DMS53 (cell line): ENCODE data around the gene CCDC122.

Experiments used
- DNase-seq: peaks from one replicate; lab custom pipeline; 2025; lab: John Stamatoyannopoulos, UW

CCDC122 gene

GRCh38 chr13:43878892-43879754 lies at the start of gene CCDC122:
CCDC122 (minus strand) TSS chr13:43879740; CDS start chr13:43869376, 10,364 bp downstream.
- peak; percentile 93 for DNase-seq

- no peak for DNase-seq
Measured at GRCh38 chr13:43924549-43925245, 45.2 kb upstream of the CCDC122 start.

DNA sequence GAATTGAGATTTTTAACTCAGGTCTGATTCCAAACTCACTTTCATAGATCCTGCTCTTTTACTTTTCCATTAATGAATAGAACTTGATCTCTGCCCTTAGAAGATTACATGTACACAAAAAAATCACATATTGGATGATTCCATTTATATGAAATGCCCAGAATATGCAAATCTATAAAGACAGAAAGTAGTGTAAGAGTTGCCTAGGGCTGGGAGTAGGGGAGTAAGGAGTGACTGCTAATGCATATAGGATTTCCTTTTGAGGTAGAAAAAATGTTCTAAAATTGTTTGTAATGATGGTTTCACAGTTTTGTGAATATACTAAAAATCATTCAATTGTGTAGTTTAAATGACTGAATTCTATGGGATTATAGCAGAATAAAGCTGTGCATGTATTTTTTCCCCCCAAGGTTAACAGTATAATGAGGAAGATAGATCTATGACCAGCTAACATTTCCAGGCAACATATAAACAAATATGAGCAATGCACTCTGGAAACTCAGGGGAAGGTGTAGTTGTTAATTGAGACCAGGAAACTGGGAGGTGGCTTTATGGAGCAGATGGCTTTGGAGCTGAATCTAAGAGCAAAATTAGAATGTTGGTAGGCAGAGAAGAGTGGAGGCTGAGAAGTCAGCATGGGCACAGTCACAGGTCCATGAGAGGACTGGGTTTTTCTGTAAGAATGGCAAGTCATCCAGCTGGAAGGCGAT lies 41.6 kb upstream of the CCDC122 start:
- DNase-seq: peak; percentile 5

DNA sequence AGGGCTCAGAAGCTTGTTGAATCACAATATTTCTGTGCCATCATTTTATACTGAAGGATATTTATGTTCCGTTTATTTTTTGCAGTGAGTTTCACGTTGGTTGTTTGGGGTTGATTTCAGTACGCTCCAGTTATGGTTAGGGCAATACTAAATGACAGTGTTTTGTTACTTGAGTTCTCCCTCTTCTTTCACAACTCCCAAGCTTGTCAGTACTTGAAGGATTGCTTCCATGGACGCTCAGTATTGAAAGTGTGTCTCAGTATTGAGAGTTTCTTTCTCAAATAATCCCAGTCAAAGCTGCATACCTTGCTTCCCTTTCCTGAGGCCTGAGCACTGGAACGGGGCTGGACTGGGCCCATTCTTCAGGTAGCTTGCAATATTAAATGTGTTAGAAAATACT lies 39.1 kb upstream of the CCDC122 start:
- DNase-seq: no peak

DNA sequence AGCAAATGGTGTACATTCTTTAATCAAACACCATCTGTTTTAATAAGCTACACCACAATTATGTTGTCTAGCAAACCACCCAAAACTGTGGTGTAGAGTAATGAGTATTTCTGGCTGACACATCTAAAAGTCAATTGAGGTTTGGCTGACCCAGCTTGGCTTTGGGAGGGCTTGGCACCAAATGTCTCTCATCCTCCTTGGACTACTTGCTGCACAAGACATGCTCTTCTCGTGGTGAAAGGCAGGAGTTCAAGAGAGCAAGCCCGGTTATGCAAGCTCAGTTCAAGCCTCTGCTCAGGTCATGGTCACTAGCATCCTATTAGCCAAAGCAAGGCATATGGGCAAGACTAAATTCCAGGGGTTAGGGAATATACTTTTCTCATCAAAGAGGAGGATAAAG lies 37.3 kb upstream of the CCDC122 start:
- DNase-seq: no peak

DNA sequence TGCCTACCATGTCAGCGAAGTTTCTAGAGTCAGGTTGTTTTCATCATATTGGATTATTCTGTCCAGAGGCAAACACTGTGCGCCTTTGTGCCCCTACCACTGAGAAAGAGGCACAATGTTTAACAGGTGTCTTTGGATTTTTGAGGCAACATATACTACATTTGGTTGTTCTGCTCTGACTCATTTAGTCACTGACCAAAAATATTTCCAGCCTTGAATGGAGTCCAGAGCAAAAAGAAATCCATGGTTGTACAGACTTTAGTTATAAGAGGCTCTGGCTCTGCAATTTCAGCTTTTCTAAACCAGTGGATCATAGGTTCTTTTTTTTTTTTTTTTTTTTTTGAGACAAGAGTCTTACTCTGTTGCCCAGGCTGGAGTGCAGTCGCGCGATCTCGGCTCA lies 35.9 kb upstream of the CCDC122 start:
- DNase-seq: no peak

GRCh38 chr13:43911871-43912270 lies 32.3 kb upstream of the CCDC122 start:
- no peak for DNase-seq

- DNase-seq: no peak
Measured at GRCh38 chr13:43911278-43911677, 31.7 kb upstream of the CCDC122 start.

GRCh38 chr13:43910856-43911255 lies 31.3 kb upstream of the CCDC122 start:
- no peak for DNase-seq

GRCh38 chr13:43908156-43909126 lies 28.9 kb upstream of the CCDC122 start:
- DNase-seq: peak; percentile 73

GRCh38 chr13:43905435-43906031 lies 26.0 kb upstream of the CCDC122 start:
- DNase-seq: peak; percentile 70

DNA sequence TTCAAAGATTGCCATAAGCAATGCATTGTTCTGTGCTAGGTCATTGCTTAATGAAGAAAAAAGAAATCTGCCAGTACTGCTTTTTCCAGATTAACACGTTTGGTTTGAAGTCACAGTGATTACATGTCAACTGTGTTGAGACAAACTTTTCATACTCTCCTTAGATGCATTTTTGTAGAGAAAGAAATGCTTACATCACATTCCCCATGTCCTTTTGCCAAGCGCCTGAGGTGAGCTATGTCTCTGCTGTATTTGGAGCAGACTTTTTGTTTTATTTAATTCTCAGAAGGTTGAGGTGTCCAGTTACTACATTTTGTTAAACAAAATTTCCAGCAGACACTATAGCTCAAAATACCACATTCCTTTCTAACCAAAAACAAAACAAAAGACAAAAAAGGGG lies 16.4 kb upstream of the CCDC122 start:
- DNase-seq: no peak

DNA sequence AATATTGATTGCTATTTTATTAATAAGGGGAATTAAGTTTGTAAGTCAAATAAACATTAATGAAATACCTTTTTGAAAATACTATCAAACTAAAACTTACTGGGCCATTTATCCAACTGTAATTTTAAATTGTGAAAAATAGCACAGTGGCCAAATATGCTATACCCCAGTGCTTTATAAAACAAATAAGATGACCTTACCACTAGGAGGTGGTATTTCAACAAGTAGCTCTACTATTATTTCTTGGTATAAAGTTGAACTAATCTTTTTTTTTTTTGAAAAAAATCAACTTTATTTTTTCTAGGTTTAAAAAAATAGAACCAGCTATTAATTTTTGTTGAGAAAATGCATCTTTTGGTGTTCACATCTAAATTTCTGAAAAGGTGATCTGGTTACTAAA lies 14.9 kb upstream of the CCDC122 start:
- DNase-seq: no peak

DNA sequence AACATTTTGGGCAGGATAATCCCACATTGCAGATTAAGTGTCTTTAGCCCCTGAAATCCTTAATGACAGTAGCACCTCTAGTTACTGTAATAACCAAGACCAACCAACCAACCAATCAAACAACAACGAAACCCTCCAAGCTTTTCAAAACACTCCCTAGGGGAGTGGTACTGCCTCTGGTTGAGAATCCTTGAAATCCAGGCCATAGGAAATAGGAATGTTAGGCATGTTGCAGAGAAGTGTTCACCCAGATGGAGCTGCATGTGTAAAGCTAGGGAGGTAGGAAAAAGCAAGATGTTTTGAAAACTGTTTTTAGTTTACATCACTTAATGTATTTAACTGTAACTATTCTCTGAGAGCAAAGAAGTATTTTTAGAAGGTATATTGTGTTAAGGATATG lies 4.7 kb upstream of the CCDC122 start:
- DNase-seq: no peak

DNA sequence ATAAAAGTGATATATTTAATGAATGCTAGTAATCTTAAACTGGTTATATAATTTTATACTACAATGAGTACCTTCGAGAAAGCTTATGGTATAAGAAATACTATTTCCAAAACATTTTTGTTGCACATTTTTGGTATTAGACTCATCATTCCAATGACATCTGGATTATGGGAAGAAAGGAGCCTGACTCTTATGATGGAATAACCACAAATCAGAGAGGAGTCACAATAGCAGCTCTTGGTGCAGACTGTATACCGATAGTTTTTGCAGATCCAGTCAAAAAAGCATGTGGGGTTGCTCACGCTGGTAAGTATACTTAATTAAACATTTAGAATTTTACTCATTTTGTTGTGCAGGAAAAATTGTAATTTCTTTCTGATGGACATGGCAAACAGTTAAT lies 4.1 kb upstream of the CCDC122 start:
- no peak for DNase-seq

- no peak for DNase-seq
Measured at GRCh38 chr13:43881580-43881979, 2.0 kb upstream of the CCDC122 start.

DNA sequence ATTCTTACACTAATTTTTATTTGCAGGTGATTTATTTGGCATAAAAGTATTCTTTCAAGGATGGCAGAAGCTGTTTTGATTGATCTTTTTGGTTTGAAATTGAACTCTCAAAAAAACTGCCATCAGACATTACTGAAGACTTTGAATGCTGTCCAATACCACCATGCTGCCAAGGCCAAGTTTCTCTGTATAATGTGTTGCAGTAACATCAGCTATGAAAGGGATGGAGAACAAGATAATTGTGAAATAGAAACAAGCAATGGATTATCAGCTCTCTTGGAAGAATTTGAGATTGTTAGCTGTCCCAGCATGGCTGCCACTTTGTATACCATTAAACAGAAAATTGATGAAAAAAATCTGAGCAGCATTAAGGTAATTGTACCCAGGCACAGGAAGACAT lies 1.4 kb upstream of the CCDC122 start:
- no peak for DNase-seq

DNA sequence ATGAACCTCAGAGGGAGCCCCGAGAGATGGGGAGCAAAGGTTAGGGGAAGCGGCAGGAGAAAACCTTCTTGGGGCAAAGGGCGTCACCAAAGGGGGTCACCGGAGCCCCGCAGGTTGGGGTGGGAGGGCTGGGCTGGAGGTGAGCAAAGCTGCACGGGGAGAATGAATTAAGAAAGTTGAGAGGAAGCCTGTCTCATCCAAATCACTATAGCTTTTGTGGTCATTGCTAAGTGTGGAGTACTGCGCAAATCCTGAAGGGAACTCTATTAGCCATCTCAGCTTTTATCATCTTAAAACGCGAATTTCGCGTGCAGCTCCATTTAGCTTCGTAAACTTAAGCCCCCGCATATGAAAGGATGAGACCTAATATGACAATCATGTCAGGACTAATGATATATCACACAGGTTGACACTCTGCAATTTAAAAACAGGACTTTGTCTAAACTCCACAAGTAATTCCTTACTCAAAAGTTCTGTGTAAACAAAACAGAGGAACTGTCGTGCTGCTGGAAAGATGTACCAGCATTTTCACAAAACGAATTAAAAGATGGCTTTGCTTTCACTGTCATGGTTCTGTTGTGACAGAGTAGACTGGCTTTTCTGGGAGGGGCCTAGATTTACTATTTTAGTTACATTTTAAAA lies 795 bp upstream of the CCDC122 start:
- DNase-seq: peak; percentile 40

- peak; percentile 85 for DNase-seq
Measured at GRCh38 chr13:43879755-43880181, 228 bp upstream of the CCDC122 start, which contains the start of gene LACC1. LACC1 (plus strand) TSS chr13:43879904; CDS start chr13:43880986, 1,082 bp downstream.

- DNase-seq: peak; percentile 12
Measured at GRCh38 chr13:43877766-43878165, 1.8 kb downstream of the CCDC122 start.
